CD4-positive, alpha-beta T cell (primary cell): ENCODE measurements around the gene CPM. TPM values are rescaled to one million over a fixed set of nuclear protein-coding genes. Genes with fewer than 3 reads are reported as not detected.

Experiments
- ATAC-seq: fragments of 200-7000 bp; cut with Tn5 transposase; one replicate; pipeline ENCODE4 v1.10.0; 2022; ENCODE audit warnings: mild to moderate bottlenecking; ENCODE audit not compliant: poor library complexity
- CTCF ChIA-PET: fragments of 350-600 bp; sonication (Branson Sonifier 250); formaldehyde crosslinking; loops from one replicate; lab custom pipeline; 2021; ENCODE audit warnings: antibody characterized with exemption, inconsistent platforms; lab: Charles Lee
- POLR2A ChIA-PET: fragments of 350-600 bp; sonication (Branson Sonifier 250); formaldehyde crosslinking; loops from one replicate; lab custom pipeline; 2021; ENCODE audit warnings: antibody characterized with exemption, inconsistent platforms; lab: Charles Lee
- DNase-seq, 14 experiments: peaks; one replicate each; pipeline ENCODE4 v3.0.0-alpha.2; 2013 to 2020; ENCODE audit warnings: mixed read lengths in 2 of 14
- H3K27ac ChIP-seq, 2 donors: one replicate each; pipeline versions ENCODE4 v1.5.1 to v1.7.0; 2013; ENCODE audit warnings: low read length in 2 of 2, low read depth in 1 of 2, mild to moderate bottlenecking in 1 of 2
- H3K27me3 ChIP-seq, 2 experiments: 1 replicate in 1 of 2; 2 replicates in 1 of 2; pipeline versions ENCODE4 v1.6.1 to v1.7.0; 2013; ENCODE audit warnings: low read length in 2 of 2, control low read depth in 1 of 2, mild to moderate bottlenecking in 1 of 2, moderate library complexity in 1 of 2; ENCODE audit not compliant: insufficient read depth in 2 of 2, control insufficient read depth in 1 of 2
- H3K36me3 ChIP-seq: one replicate; pipeline ENCODE4 v1.6.1; 2013; ENCODE audit warnings: low read length, control low read depth; ENCODE audit not compliant: insufficient read depth
- H3K4me1 ChIP-seq: one replicate; pipeline ENCODE4 v1.6.1; 2013; ENCODE audit warnings: low read length, control low read depth; ENCODE audit not compliant: insufficient read depth
- H3K4me3 ChIP-seq: one replicate; pipeline ENCODE4 v1.5.1; 2013; ENCODE audit warnings: mild to moderate bottlenecking, low read length, moderate library complexity
- H3K9me3 ChIP-seq, 2 experiments: 1 replicate in 1 of 2; 2 replicates in 1 of 2; pipeline versions ENCODE4 v1.6.1 to v1.7.0; 2013; ENCODE audit warnings: low read length in 2 of 2, mild to moderate bottlenecking in 2 of 2, control low read depth in 1 of 2, moderate library complexity in 1 of 2; ENCODE audit not compliant: control insufficient read depth in 1 of 2, insufficient read depth in 1 of 2
- H3K27ac Mint-ChIP-seq: one replicate; pipeline ENCODE4 v1.8.0; 2020; ENCODE audit warnings: mixed read lengths
- H3K27me3 Mint-ChIP-seq: one replicate; pipeline ENCODE4 v1.8.0; 2021; ENCODE audit warnings: mixed read lengths
- H3K36me3 Mint-ChIP-seq: one replicate; pipeline ENCODE4 v1.8.0; 2021; ENCODE audit warnings: low read depth, mixed read lengths
- H3K4me1 Mint-ChIP-seq: one replicate; pipeline ENCODE4 v1.8.0; 2021; ENCODE audit warnings: low read depth, mixed read lengths
- H3K4me3 Mint-ChIP-seq: one replicate; pipeline ENCODE4 v1.8.0; 2020; ENCODE audit warnings: mild to moderate bottlenecking, mixed read lengths
- H3K9me3 Mint-ChIP-seq: one replicate; pipeline ENCODE4 v1.8.0; 2020; ENCODE audit warnings: mixed read lengths
- intact Hi-C, 2 experiments: fragments of 100-400 bp; cut with DNase I in 1 of 2; cut with micrococcal nuclease in 1 of 2; formaldehyde crosslinking; loops; one replicate each; pipeline versions ENCODE4 v1.15.1 to v1.9.0; 2023 to 2025; cut with DNase I, micrococcal nuclease
- total RNA-seq, 174 experiments: library from RNA in 2 of 174; stranded (reverse) in 2 of 174; gene quantifications; one replicate each; pipeline ENCODE4 v1.2.3 and lab custom pipeline; 2021 to 2026
- TF ChIP-seq, protein P1 (sequence below): fragments of 200-600 bp; IDR thresholded peaks from one replicate; pipeline ENCODE4 v1.8.0; 2022; ENCODE audit warnings: antibody characterized with exemption, mild to moderate bottlenecking

Gene CPM
- total RNA-seq, 2 experiments from 2014 or later: 1.9 to 2.2 TPM

DNA sequence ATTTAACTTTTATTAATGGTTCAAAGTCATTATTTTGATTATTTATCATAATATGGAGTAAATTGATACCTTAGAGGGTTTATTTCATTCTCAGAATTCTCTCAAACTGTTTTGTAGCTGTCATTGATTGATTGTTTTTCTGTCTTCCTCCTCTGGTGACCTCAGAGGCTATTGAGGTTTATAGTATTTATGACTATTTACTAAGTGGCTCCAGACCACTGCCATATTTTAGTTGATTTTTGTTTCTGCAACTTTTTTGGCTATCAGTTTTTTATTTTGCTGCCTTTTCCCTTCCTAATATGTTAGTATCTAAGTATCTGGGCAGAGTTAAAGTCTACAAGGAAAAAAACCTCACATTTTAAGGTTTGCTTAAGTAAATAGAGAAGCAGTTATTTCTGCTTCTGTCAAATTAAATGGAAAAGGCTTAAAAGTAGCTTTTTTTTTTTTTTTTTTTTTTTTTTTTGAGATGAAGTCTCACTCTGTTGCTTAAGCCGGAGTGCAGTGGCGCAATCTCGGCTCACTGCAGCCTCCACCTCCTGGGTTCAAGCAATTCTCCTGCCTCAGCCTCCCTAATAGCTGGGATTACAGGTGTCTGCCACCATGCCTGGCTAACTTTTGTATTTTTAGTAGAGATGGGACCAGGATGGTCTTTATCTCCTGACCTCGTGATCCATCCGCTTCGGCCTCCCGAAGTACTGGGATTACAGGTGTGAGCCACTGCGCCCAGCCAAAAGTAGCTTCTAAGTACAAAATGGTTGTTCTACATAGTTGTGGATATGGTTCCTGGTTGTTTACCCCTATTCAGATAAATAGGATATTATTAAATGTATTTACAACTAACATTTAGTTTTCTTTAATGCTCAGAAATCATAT is 116.8 kb downstream of the CPM start:
- DNase-seq (no peak), ATAC-seq (no peak)
- CTCF ChIA-PET: interaction anchor here (0.5 to 2.4 kb wide), 2 partner anchors 14 to 1571 kb away, joined by 3 to 6 read pairs; no protein-coding TSS in a partner anchor
- no peaks in the 10 kb centered on the region for H3K27me3 ChIP-seq
- no peaks in the 10 kb centered on the region for H3K9me3 ChIP-seq
- TF ChIP-seq, protein P1, sequence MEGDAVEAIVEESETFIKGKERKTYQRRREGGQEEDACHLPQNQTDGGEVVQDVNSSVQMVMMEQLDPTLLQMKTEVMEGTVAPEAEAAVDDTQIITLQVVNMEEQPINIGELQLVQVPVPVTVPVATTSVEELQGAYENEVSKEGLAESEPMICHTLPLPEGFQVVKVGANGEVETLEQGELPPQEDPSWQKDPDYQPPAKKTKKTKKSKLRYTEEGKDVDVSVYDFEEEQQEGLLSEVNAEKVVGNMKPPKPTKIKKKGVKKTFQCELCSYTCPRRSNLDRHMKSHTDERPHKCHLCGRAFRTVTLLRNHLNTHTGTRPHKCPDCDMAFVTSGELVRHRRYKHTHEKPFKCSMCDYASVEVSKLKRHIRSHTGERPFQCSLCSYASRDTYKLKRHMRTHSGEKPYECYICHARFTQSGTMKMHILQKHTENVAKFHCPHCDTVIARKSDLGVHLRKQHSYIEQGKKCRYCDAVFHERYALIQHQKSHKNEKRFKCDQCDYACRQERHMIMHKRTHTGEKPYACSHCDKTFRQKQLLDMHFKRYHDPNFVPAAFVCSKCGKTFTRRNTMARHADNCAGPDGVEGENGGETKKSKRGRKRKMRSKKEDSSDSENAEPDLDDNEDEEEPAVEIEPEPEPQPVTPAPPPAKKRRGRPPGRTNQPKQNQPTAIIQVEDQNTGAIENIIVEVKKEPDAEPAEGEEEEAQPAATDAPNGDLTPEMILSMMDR: no peak
- Mint-ChIP-seq H3K27me3 (no peaks in the 10 kb centered on the region), H3K4me3 (no peak overlapping the region), H3K9me3 (no peaks in the 10 kb centered on the region), H3K4me1 (peaks cover 57% of the 10 kb centered on the region), H3K36me3 (peaks cover 82% of the 10 kb centered on the region), H3K27ac (no peak overlapping the region)
- no peak overlapping the region for H3K27ac ChIP-seq
- H3K36me3 ChIP-seq: peaks cover 83% of the 10 kb centered on the region
- POLR2A ChIA-PET: interaction anchor here (1.3 to 2.8 kb wide), 2 partner anchors 9 to 14 kb away, joined by 3 to 18 read pairs; partner anchors contain the start of gene MDM2
- H3K4me3 ChIP-seq: no peak overlapping the region
- H3K4me1 ChIP-seq: peaks cover 10% of the 10 kb centered on the region
- intact Hi-C loops: loop anchor here in 1 of 2 experiments (10.0 kb wide), 3 partner anchors 419 to 919 kb away; partner anchors contain the start of genes CCT2, CPSF6 and RAB3IP

DNA sequence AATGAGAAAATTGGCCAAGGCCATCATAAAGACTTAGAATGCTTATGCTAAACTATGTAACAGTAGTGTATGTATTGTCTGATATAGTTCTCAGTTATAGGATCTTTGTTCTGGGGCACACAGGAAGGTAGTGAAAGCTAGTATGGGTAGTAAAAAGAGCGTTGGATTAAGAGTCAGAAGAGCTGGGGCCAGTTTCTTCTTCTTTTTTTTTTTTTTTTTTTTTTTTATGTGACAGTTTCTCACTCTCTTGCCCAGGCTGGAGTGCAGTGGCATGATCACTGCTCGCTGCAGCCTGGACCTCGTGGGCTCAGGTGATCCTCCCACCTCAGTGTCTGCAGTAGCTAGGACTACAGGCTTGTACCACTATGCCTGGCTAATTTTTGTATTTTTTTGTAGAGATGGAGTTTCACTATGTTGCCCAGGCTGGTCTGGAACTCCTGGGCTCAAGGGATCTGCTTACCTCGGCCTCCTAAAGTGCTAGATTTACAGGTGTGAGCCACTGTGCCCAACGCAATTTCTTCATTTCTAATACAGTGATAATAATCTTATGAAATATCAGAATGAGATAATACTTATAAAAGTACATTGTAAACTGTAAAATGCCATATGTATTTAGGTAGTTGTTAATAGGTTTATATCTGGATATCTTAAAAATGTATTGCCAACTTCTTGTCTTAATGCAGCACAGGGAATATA is 117.6 kb downstream of the CPM start:
- ChIA-PET CTCF (interaction anchor here (2.4 kb wide), 1 partner anchor 15 kb away, joined by 6 read pairs; no protein-coding TSS in a partner anchor), POLR2A (interaction anchor here (1.1 to 1.3 kb wide), 2 partner anchors 15 to 21 kb away, joined by 3 read pairs; no protein-coding TSS in a partner anchor)
- H3K4me3 ChIP-seq: no peak overlapping the region
- TF ChIP-seq, protein P1: no peak
- Mint-ChIP-seq H3K27me3 (no peaks in the 10 kb centered on the region), H3K36me3 (peaks cover 80% of the 10 kb centered on the region), H3K4me1 (peaks cover 55% of the 10 kb centered on the region), H3K9me3 (no peaks in the 10 kb centered on the region), H3K27ac (peak overlapping the region; percentile 0), H3K4me3 (no peak overlapping the region)
- no peaks in the 10 kb centered on the region for H3K27me3 ChIP-seq
- peaks cover 7% of the 10 kb centered on the region for H3K4me1 ChIP-seq
- intact Hi-C loops: loop anchor here in 1 of 2 experiments (10.0 kb wide), 3 partner anchors 419 to 919 kb away; partner anchors contain the start of genes CCT2, CPSF6 and RAB3IP
- ATAC-seq (no peak), DNase-seq (no peak)
- no peak overlapping the region for H3K27ac ChIP-seq
- peaks cover 78% of the 10 kb centered on the region for H3K36me3 ChIP-seq
- no peaks in the 10 kb centered on the region for H3K9me3 ChIP-seq
